ENCODE measurements around the gene FOXF2.

DNA sequence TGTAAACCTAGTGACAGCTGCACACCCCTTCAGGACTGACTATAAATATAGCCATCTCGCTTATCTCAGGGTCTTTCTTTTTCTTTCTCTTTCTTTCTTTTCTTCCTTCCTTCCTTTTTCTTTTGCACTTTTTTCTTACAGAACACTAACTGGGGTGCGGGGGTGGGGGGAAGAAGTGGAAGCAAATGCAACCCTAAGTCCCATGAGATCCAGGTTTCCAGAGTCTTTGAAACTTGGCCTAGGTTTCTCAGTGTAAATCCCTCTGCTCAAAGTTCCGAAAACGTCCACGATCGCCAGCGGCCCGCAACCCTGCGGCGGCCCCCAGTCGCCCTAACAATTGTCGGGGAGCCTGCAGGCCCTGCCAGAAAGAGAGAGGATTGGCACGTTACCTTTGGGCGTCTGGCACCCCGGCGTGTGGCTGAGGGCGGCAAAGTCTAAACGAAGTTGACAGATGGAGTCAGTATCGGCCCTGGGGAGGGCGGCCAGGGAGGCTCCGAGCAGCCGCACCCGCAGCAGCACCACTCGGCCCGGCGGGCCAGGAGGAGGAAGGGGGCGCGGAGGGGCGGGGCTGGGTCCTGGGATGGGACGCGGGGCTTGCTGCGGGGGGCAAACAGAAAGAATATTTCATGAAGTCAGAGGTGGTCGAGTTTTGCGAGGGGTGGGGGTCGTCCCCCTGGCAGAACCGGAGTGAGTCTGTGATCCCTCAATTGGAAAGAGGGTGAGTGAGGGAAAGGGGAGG lies 577 bp upstream of the FOXF2 start:
- TF ChIP-seq POLR2A (IDR thresholded peaks at IDR 0.05; ENCODE audit: extremely low read depth, insufficient read length) (no peak), MYC (IDR thresholded peaks at IDR 0.05; ENCODE audit: low read depth, low read length) (no peak)
- TF ChIP-seq, protein P1, sequence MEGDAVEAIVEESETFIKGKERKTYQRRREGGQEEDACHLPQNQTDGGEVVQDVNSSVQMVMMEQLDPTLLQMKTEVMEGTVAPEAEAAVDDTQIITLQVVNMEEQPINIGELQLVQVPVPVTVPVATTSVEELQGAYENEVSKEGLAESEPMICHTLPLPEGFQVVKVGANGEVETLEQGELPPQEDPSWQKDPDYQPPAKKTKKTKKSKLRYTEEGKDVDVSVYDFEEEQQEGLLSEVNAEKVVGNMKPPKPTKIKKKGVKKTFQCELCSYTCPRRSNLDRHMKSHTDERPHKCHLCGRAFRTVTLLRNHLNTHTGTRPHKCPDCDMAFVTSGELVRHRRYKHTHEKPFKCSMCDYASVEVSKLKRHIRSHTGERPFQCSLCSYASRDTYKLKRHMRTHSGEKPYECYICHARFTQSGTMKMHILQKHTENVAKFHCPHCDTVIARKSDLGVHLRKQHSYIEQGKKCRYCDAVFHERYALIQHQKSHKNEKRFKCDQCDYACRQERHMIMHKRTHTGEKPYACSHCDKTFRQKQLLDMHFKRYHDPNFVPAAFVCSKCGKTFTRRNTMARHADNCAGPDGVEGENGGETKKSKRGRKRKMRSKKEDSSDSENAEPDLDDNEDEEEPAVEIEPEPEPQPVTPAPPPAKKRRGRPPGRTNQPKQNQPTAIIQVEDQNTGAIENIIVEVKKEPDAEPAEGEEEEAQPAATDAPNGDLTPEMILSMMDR (IDR thresholded peaks at IDR 0.05; ENCODE audit: low read depth, low read length): no peak

Data from NB4 (cell line).